GM12874 (cell line): Measurements from ENCODE around the gene FAM200B.

Experiments used
- TF ChIP-seq, protein P1 (sequence below): IDR thresholded peaks from 2 replicates; pipeline ENCODE4 v1.5.1; 2011; ENCODE audit warnings: low read depth, mild to moderate bottlenecking, control low read depth, low read length, moderate library complexity; ENCODE audit not compliant: insufficient read depth

FAM200B gene

DNA sequence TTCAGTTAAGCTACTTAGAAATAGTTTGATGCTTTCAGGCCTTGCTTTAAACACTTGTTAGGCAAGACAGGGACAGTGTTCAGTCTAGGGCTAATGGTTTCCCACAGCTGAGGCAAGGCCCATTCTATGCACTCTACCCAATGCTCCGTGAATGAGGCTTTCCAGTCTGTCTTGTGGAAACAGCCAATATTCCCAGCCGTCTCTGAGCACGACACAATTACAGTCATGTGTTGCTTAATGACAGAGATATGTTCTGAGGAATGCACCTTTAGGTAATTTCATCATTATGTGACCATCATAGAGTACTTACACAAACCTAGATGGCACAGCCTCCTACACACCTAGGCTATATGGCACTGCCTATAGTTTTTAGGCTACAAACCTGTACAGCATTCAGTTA, 9.5 kb upstream of the FAM200B start:
- TF ChIP-seq, protein P1, sequence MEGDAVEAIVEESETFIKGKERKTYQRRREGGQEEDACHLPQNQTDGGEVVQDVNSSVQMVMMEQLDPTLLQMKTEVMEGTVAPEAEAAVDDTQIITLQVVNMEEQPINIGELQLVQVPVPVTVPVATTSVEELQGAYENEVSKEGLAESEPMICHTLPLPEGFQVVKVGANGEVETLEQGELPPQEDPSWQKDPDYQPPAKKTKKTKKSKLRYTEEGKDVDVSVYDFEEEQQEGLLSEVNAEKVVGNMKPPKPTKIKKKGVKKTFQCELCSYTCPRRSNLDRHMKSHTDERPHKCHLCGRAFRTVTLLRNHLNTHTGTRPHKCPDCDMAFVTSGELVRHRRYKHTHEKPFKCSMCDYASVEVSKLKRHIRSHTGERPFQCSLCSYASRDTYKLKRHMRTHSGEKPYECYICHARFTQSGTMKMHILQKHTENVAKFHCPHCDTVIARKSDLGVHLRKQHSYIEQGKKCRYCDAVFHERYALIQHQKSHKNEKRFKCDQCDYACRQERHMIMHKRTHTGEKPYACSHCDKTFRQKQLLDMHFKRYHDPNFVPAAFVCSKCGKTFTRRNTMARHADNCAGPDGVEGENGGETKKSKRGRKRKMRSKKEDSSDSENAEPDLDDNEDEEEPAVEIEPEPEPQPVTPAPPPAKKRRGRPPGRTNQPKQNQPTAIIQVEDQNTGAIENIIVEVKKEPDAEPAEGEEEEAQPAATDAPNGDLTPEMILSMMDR, result no peak

DNA sequence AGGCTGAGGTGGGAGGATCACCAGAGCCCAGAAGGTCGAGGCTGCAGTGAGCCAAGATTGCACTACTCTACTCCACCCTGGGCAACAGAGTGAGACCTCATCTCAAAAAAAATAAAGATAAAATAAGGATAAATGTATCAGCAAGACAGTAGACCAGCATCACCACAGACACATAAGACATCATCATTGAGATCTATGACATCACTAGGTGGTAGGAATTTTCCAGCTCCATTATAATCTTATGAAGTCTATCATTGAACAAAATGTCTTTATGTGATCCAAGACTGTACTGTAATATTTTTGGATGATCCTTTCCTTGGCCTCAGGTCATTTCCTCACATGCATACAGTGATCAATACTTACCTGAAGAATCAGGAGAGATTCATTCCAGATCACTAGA, 8.3 kb upstream of the FAM200B start:
- TF ChIP-seq, protein P1, result no peak

DNA sequence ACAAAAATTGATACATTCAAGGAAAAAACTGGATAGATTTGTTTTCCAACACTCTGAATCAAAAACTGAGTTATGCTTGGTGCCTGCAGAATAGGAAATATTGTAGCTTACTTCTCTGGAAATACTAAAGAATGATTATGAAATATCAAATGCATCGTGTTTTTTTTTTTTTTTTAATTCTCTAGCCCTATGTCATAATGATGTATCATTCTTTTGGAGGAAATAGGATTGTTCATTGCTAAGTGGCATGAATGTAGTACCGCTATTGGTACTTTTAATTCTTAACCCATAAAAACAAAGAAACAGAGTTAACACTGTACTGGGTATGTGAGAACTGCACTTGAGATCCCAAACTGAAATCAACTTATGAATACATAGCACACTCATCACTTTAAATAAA, 7.6 kb upstream of the FAM200B start:
- TF ChIP-seq, protein P1, result no peak

DNA sequence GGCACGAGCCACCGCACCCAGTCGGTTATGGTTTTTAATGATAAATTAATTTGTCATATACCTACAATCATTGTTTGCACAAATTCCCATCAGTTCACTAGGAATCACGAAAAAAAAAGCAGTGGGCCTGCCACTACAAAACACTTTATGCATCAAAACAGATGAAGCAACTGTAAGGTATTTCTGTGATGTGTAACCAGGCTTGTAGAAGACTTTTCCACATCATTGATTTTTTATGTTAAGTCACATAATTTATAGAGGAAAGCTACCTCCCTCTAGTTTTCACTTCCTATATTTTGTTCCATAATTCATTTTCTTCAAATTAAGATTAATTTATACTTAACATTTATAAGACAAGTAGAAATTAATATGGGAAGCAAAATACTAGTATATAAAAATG, 6.7 kb upstream of the FAM200B start:
- TF ChIP-seq, protein P1, result no peak

DNA sequence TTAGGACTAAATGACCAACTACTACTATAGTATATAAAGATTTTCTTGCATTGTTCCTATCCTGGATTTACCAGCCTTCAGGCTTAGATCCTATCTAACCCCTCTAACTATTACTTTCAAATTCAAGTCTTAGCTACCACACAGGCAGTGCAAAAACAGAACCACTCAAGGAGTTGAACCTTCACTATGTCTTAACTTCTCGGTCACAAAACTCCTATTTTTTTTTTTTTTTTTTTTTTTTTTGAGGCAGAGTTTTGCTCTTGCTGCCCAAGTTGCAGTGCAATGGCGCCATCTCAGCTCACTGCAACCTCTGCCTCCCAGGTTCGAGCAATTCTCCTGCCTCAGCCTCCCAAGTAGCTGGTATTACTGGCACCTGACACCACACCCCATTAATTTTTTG, 6.3 kb upstream of the FAM200B start:
- TF ChIP-seq, protein P1, result no peak

DNA sequence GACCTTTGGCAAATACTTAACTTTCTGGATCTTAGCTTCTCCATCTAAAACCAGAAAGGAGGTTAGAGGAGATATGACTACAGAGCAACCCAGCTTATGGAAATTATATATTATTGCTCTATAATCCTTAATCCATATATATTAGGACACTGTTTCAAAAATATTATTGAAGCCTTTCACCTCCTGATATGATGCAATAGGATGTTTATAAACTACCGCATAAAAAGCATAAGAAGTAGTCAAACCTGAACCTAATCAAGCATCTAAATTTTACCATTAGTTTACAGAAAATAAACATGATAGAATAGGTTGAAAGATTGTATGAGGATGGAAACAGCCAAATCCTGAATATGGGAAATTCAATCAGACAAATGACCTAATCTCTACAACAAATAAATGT, 5.6 kb upstream of the FAM200B start:
- TF ChIP-seq, protein P1, result no peak

DNA sequence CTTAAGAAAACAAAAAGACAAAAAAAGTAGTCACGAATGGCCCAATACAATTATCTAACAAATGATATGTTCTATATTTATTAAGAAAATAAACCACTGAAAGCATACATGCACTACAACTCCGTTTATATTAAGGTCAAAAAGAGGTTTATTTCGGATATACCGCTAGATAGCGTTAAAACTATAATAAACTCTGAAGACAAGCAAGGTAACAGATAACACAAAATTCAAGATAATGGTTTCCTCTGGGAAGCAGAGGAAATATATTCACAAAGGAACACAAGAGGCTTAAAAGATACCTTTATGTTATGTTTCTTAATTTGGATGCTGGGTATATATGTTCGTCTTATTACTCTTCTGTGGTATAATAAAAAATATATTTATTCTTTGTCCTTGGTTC, 4.7 kb upstream of the FAM200B start:
- TF ChIP-seq, protein P1, result no peak

DNA sequence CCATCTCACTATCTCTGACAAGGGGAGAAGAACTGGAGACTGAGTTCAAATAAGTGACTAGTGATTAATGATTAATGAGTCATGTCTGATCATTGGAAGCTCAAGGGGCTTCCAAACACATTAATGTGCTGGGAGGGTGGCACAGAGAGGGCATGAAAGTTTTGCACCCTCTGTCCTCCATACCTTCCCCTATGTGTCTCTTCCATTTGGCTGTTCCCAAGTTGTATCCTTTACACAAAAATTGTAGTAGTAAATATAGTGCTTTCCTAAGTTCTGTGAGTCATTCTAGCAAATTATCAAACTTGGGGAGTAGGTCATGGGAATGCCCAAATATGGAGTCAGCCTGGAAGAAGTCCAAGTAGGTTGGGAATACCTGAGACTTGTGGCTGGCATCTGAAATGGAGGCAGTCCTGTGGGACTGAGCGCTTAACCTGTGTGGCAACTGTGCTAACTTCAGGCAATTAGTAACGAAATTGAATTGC, 4.1 kb upstream of the FAM200B start:
- TF ChIP-seq, protein P1, result no peak
